ENCODE measurements around the gene AMBRA1.

Gene AMBRA1

DNA sequence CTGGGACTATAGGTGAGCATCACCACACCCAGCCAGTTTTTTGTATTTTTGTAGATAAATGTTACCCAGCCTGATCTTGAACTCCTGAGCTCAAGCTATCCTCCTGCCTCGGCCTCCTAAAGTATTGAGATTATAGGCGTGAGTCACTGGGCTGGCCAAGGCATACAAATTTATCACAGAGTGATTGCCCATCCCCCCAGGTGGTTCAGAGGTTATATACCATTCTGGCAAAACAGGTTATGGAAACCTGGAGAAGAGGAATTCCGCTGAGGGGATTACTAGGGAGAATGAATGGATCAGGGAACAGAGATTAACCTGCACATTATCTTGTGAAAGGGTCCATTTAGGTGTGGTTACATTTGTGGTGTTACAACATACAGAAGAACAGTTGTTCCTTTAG lies 31.6 kb upstream of the AMBRA1 start:
- no peak overlapping the region for H3K4me3 Mint-ChIP-seq
- no peak overlapping the region for H3K27ac Mint-ChIP-seq
- H3K36me3 Mint-ChIP-seq (ENCODE audit: low read depth): peaks cover 48% of the 10 kb centered on the region
- H3K4me1 Mint-ChIP-seq (ENCODE audit: low read depth): peaks cover 17% of the 10 kb centered on the region
- no peaks in the 10 kb centered on the region for H3K27me3 Mint-ChIP-seq
- H3K9me3 Mint-ChIP-seq: no peaks in the 10 kb centered on the region

DNA sequence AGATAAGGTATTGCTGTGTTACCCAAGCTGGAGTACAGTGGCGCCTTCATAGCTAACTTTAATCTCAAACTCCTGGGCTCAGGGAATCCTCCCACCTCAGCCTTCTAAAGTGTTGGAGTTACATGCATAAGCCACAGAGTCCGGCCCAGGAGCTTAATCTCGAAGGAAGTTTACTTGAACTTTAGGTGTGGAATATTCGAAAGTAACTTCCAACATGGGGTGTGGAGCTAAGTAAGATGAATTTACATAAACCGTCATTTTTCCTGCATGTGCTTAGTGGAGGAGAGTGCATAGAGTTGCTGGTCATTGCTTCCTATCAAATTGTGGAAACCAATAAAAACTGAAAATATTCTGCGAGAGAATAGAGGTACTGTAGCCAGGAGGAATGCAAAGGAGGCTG lies 25.0 kb upstream of the AMBRA1 start:
- Mint-ChIP-seq H3K27me3 (no peaks in the 10 kb centered on the region), H3K36me3 (ENCODE audit: low read depth) (peaks cover 21% of the 10 kb centered on the region), H3K4me1 (ENCODE audit: low read depth) (peaks cover 40% of the 10 kb centered on the region), H3K9me3 (no peaks in the 10 kb centered on the region), H3K4me3 (peak overlapping the region; percentile 96), H3K27ac (peak overlapping the region; percentile 53)

DNA sequence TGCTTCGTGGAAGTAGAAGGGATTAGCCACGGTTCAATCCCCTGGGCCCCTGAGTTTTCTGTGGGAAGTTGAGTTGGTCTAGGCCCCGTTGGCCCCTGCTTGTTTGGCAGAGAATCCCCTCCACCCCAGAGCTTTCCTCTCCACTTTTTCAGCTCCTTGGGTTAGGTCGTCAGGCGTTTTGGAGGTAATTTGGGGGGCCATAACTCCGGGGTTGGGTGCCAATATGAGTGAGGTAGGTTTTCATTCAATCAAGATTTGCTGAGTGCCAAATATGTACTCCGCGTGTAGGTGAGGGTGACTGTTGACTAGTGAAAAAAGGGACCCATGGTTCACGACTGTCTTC lies 24.1 kb upstream of the AMBRA1 start:
- Mint-ChIP-seq H3K9me3 (no peaks in the 10 kb centered on the region), H3K27ac (peak overlapping the region; percentile 100), H3K4me1 (ENCODE audit: low read depth) (peaks cover 40% of the 10 kb centered on the region), H3K27me3 (no peaks in the 10 kb centered on the region), H3K36me3 (ENCODE audit: low read depth) (peaks cover 21% of the 10 kb centered on the region), H3K4me3 (peak overlapping the region; percentile 96)

DNA sequence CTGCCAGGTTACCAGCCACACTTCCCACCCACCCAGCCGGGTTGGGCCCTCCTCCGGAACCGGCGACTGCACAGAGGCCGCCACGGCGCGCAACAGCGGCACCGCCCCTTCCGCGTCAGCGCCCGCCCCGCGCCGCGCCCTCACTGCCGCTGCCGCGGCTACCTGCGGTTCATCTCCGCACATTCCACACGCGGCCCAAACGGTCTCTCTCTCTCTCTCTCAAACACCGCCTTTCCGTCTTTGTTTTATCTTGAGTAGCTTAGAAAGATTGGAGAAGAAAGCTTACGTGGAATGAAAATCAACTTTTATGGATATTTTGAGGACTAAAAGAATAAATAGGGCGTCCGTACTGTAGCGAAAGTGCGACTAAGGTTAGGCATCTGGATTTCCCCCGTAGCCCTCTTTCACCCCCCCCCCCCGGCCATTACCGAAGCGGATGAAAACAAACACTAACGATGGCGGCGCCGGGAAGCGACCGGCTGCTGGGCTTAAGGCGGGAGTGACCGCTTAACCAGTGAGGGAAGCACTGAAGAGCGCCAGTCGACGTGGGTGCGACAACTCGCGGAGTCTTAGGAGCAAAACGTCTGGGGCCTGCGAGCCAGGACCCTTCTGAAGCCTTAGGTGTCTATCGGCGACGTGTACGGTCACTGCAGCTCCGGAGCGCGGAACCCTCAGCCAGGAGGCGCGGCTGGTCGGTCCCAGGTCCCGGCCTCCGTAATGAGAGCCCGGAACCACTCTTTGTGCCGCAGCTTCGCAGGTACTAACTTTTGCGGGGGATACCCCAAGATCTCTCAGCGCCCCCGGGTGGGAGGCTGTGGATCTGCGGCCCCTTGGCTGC lies 23.5 kb upstream of the AMBRA1 start, which contains the start of the genes ATG13 and HARBI1:
TSS of gene ATG13 (plus strand) at position 420 of the 838 bp plus-strand sequence. CDS start 26,739 bp downstream, outside the sequence.
TSS of gene HARBI1 (minus strand) at position 94 of the 838 bp plus-strand sequence. CDS start 990 bp downstream, outside the sequence.
- H3K9me3 Mint-ChIP-seq: no peaks in the 10 kb centered on the region
- peak within 1 kb of the TSS; percentile 100 for H3K27ac Mint-ChIP-seq
- no peaks in the 10 kb centered on the region for H3K27me3 Mint-ChIP-seq
- H3K4me1 Mint-ChIP-seq (ENCODE audit: low read depth): peaks cover 40% of the 10 kb centered on the region
- peaks cover 15% of the 10 kb centered on the region for H3K36me3 Mint-ChIP-seq (ENCODE audit: low read depth)
- peak within 1 kb of the TSS; percentile 96 for H3K4me3 Mint-ChIP-seq

DNA sequence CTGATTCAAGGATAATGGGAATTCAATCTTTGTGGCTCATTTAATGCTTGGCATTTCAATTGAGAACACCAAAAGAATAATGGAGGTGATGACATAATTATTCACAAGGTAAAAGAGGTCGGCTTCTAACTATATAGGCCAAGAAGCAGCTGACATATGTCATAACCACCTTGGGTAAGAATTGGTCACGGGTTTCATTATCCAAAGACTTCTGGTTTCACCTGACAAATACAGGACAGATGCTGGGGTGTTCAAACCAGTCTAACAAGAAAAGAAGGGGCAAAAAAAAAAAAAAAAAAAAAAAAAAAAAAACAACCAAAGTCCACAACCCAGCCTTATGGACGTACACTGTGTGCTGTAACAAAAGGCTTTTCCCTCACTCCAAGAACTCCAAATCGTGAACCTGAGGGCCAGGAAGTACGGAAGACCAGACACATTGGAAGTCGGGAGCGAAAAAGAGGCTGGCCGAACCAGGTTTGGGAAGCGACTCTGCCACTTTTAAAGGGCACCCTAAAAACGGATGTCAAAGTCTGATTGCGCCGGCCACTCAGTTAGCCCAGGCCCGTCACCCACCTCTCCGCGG lies 22.8 kb upstream of the AMBRA1 start:
- H3K9me3 Mint-ChIP-seq: no peaks in the 10 kb centered on the region
- peak overlapping the region; percentile 96 for H3K4me3 Mint-ChIP-seq
- H3K4me1 Mint-ChIP-seq (ENCODE audit: low read depth): peaks cover 38% of the 10 kb centered on the region
- H3K36me3 Mint-ChIP-seq (ENCODE audit: low read depth): peaks cover 11% of the 10 kb centered on the region
- no peaks in the 10 kb centered on the region for H3K27me3 Mint-ChIP-seq
- H3K27ac Mint-ChIP-seq: peak overlapping the region; percentile 100

DNA sequence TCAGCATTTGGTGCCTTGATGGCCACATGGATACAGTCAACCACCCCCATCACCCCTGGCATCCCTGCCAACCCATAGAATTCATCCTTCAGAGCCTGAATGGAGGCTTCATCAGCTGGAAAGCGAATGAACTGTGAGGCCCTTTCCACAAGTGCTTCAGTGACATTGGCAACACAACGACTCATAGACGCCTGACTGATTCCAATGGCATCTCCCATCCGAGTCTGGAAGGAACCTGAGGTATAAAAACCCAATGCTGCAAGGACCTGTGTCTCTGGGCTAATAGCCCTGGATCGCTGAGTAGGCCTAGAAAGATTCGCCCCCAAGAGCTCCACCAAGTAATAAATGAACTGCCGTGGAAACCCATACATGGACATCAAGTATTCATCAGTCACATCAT lies 21.9 kb upstream of the AMBRA1 start:
- Mint-ChIP-seq H3K4me3 (peak overlapping the region; percentile 96), H3K4me1 (ENCODE audit: low read depth) (peaks cover 32% of the 10 kb centered on the region), H3K36me3 (ENCODE audit: low read depth) (peaks cover 8% of the 10 kb centered on the region), H3K9me3 (no peaks in the 10 kb centered on the region), H3K27me3 (no peaks in the 10 kb centered on the region), H3K27ac (no peak overlapping the region)

DNA sequence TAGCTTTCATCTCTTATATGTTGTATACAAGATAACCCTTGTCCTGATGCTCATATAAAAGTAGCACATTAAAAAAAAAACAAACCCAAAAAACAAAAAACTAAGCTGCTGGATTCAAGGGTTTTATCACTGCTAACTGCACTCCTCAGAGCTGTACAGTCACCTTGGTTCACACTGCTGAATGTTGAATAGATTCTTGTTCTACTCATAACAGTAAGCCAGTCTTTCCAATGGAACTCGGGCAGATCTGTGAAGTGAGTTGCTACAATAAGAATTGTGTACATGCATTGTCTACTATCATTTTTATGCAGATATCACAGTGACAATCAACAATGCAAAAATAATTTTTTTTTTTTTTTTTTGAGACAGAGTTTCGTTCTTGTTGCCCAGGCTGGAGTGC lies 18.5 kb upstream of the AMBRA1 start:
- no peak overlapping the region for H3K4me3 Mint-ChIP-seq
- H3K4me1 Mint-ChIP-seq (ENCODE audit: low read depth): peaks cover 13% of the 10 kb centered on the region
- H3K27ac Mint-ChIP-seq: no peak overlapping the region
- no peaks in the 10 kb centered on the region for H3K27me3 Mint-ChIP-seq
- no peaks in the 10 kb centered on the region for H3K36me3 Mint-ChIP-seq (ENCODE audit: low read depth)
- H3K9me3 Mint-ChIP-seq: no peaks in the 10 kb centered on the region

DNA sequence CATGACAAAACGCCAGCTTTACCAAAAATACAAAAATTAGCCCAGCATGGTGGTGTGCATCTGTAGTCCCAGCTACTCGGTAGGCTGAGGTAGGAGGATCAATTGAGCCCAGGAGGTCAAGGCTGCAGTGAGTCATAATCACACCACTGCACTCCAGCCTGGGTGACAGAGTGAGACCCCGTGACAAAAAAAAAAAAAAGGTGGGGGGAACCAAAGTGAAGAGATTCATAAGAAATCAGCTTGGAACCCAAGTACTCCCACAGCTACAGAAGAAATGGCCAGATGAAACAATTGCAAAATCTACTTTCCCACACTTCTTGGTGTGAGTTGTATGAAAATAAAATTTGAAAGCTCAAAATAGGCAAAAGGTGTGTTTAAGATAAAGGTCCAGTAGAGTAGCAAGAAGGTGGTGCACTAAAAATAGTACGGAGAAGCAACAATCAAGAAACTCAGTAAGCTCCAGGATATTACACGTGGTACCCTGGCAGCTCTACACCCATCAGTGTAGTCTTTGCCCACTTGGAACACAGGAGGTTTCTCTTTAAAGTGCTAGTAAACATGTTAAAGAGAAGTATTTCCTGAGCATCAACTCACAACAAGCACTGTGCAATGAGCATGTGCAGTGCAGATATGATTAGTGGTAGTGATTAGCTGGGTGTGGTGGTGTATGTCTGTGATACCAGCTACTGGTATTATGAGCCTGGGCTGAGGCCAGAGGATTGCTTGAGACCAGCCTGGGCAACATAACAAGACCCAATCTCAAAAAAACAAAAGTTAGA lies 17.9 kb upstream of the AMBRA1 start:
- Mint-ChIP-seq H3K36me3 (ENCODE audit: low read depth) (no peaks in the 10 kb centered on the region), H3K9me3 (no peaks in the 10 kb centered on the region), H3K4me3 (no peak overlapping the region), H3K27me3 (no peaks in the 10 kb centered on the region), H3K4me1 (ENCODE audit: low read depth) (peaks cover 13% of the 10 kb centered on the region), H3K27ac (no peak overlapping the region)

DNA sequence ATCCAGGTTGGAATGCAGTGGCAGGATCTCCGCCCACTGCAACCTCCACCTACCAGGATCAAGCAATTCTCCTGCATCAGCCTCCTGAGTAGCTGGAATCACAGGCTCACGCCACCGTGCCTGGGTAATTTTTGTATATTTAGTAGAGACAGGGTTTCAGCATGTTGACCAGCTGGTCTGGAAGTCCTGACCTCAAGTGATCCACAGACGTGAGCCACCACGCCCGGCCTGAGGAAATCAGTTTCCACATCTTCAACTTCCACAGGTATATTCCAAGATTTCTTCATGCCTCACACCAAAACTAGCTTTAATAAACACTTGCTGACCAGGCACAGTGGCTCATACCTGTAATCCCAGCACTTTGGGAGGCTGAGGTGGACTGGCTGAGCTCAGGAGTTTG lies 15.6 kb upstream of the AMBRA1 start:
- no peak overlapping the region for H3K27ac Mint-ChIP-seq
- no peaks in the 10 kb centered on the region for H3K9me3 Mint-ChIP-seq
- no peaks in the 10 kb centered on the region for H3K27me3 Mint-ChIP-seq
- H3K4me3 Mint-ChIP-seq: no peak overlapping the region
- H3K4me1 Mint-ChIP-seq (ENCODE audit: low read depth): no peaks in the 10 kb centered on the region
- no peaks in the 10 kb centered on the region for H3K36me3 Mint-ChIP-seq (ENCODE audit: low read depth)

DNA sequence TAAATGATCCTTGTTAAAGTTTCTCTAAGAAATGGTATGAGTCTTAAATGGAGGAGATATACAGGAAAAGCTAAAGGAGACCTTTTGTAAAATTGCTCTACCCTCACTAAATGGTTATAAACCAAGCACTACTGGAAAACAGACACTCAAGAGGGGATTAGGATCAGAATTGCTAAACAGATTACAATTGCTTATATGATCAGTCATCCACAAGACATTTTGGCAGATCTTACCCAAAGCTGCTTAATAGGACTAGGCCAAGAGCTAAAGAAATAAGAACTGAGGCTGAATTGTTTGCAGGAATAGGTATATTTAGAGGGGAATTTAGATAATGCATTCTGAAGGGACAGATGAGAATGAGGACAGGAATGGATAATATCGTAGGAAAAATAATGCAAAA lies 13.7 kb upstream of the AMBRA1 start:
- Mint-ChIP-seq H3K4me1 (ENCODE audit: low read depth) (no peaks in the 10 kb centered on the region), H3K27me3 (no peaks in the 10 kb centered on the region), H3K4me3 (no peak overlapping the region), H3K36me3 (ENCODE audit: low read depth) (peaks cover 5% of the 10 kb centered on the region), H3K27ac (no peak overlapping the region), H3K9me3 (no peaks in the 10 kb centered on the region)

DNA sequence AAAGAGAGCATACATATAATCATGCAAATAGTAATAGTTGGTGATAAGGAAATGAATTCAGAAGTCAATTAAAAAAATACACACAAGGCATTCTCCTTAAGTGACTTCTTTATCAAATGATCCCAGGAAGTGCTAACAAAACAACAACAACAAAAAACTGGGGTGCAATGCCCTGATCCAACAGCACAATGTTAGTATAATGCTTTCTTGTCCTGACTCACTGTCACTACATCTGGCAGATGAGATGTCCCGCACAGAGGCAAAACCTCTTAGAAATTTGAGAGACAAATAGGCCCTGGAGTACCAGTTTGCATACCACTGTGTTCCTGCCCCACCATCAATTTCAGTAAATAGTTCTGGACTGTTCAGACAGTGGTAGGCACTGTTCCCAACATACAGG lies 11.0 kb upstream of the AMBRA1 start:
- Mint-ChIP-seq H3K27me3 (no peaks in the 10 kb centered on the region), H3K36me3 (ENCODE audit: low read depth) (peaks cover 5% of the 10 kb centered on the region), H3K4me3 (no peak overlapping the region), H3K4me1 (ENCODE audit: low read depth) (no peaks in the 10 kb centered on the region), H3K27ac (no peak overlapping the region), H3K9me3 (no peaks in the 10 kb centered on the region)

DNA sequence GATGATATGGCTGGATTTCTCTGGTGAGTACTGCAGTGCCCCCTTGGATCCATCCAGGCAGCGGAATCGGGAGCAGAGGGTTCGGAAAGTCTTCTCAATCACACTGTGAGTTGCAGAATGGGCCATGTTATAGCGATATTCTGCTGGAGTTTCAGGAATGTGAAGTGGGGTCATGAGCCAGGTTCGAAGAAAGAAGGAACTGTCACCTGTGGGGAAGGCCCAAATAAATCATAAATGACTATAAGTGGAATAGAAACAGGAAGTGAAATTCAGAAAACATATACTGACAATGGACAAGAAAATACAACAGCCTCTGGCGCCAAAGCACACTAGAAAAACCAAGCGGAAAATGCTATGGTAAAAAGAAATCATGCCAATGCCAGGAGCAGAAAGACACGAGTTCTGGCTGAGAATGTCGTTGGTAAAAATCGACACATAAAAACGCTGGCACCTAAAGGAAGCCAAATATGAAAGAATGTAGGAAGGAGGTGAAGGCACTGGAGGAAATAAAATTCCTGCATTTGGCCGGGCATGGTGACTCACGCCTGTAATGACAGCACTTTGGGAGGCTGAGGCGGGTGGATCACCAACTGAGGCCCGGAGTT lies 10.0 kb upstream of the AMBRA1 start:
- Mint-ChIP-seq H3K4me3 (no peak overlapping the region), H3K4me1 (ENCODE audit: low read depth) (no peaks in the 10 kb centered on the region), H3K27me3 (no peaks in the 10 kb centered on the region), H3K36me3 (ENCODE audit: low read depth) (peaks cover 5% of the 10 kb centered on the region), H3K27ac (no peak overlapping the region), H3K9me3 (no peaks in the 10 kb centered on the region)

DNA sequence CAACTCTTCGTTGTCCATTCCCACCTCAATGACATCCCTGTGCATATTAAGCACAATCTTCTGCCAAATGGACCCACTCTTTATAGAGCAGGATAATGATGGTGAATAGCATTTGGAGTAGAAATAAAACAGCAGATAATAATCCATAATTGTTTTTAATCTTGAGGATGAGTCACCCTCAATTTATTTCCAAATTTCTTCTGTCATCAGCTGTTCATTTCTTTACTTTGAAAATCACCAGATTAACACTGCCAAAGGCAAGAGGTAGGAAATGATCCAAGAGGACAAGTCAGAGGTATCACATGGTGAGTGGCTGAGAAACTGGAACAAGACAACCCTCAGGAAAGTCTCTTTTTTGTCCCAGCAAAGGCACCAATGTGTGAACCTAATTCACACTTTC lies 7.3 kb upstream of the AMBRA1 start:
- no peaks in the 10 kb centered on the region for H3K4me1 Mint-ChIP-seq (ENCODE audit: low read depth)
- H3K36me3 Mint-ChIP-seq (ENCODE audit: low read depth): peaks cover 5% of the 10 kb centered on the region
- no peak overlapping the region for H3K4me3 Mint-ChIP-seq
- H3K9me3 Mint-ChIP-seq: no peaks in the 10 kb centered on the region
- H3K27ac Mint-ChIP-seq: no peak overlapping the region
- no peaks in the 10 kb centered on the region for H3K27me3 Mint-ChIP-seq

DNA sequence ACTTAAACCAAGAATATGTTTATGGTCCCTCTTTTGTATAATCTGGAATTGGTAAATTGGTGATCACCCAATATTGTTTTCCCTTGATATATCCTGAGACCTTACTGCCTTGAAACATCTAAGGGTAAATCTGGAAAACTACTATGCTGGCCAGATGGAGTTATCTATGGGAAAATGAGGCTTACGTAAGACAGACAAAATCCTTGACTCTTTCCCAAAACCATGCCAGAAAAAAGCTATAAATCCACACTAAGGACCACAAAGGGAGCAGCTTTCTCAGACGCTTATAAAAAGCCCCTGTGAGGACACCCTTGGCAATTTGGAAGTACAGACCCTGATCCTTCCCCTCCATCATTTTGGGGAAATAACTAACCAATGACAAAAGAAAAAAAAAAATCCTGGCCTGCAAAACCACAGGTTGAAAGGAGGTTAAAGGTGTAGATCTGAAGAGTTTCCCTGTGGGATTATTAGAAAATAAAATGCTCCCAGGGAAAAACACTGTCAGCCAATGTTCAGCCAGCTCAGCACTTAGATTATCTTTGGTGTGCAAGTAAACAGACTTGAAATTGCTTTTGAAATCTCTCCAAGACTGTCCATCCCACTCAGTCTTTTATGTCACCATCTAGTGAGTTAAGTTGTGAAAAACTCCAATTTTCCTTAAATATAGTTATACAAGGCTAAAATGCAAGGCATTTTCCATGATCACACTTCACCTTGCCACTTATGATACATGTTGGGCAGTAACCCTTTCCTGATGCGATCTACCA lies 6.6 kb upstream of the AMBRA1 start:
- Mint-ChIP-seq H3K27ac (no peak overlapping the region), H3K4me3 (no peak overlapping the region), H3K9me3 (no peaks in the 10 kb centered on the region), H3K4me1 (ENCODE audit: low read depth) (no peaks in the 10 kb centered on the region), H3K27me3 (no peaks in the 10 kb centered on the region), H3K36me3 (ENCODE audit: low read depth) (peaks cover 5% of the 10 kb centered on the region)

Data from stimulated activated naive CD8-positive, alpha-beta T cell treated with anti-CD3 and anti-CD28 coated beads, Interleukin-15, Interleukin-2, amounts not matched to agents 100 ng/mL and 50 ng/mL, for 24 hours (primary cell).